ENCODE results near the gene MAD1L1. TPM values are rescaled to one million over a fixed set of nuclear protein-coding genes. Genes with fewer than 3 reads are reported as not detected.

MAD1L1 gene
- total RNA-seq, 2 experiments from 2014 or later: 157 to 160 TPM

GRCh38 chr7:2092279-2092678, 140.5 kb downstream of the MAD1L1 start:
- intact Hi-C loops (cut with DNase I, micrococcal nuclease): no loop called here
- Histone ChIP-seq H3K27ac (ENCODE audit: low read depth in 1 of 2, low read length in 2 of 2) (no peak overlapping the region), H3K4me3 (ENCODE audit: low read length) (no peak overlapping the region), H3K4me1 (ENCODE audit: insufficient read depth, low read length) (no peaks in the 10 kb centered on the region), H3K36me3 (ENCODE audit: insufficient read depth, low read length) (peaks cover 2% of the 10 kb centered on the region), H3K9me3 (ENCODE audit: control insufficient read depth in 1 of 2, insufficient read depth in 1 of 2, low read length in 2 of 2) (peaks cover 0 to 5% of the 10 kb centered on the region in 2 experiments), H3K27me3 (ENCODE audit: control insufficient read depth in 1 of 2, insufficient read depth in 2 of 2, low read length in 2 of 2) (no peaks in the 10 kb centered on the region)
- H3K27ac Mint-ChIP-seq: no peak overlapping the region
- peaks cover 8% of the 10 kb centered on the region for H3K4me1 Mint-ChIP-seq (ENCODE audit: low read depth)
- ChIA-PET CTCF (no interaction called here), POLR2A (no interaction called here)
- H3K36me3 Mint-ChIP-seq (ENCODE audit: low read depth): no peaks in the 10 kb centered on the region
- no peak for DNase-seq
- H3K27me3 Mint-ChIP-seq: no peaks in the 10 kb centered on the region
- no peak for TF ChIP-seq CTCF (IDR thresholded peaks at IDR 0.05)
- no peaks in the 10 kb centered on the region for H3K9me3 Mint-ChIP-seq
- no peak for ATAC-seq (ENCODE audit: poor library complexity)
- H3K4me3 Mint-ChIP-seq: no peak overlapping the region

GRCh38 chr7:2090526-2091520, 141.9 kb downstream of the MAD1L1 start:
- Mint-ChIP-seq H3K4me1 (ENCODE audit: low read depth) (peaks cover 12% of the 10 kb centered on the region), H3K27me3 (no peaks in the 10 kb centered on the region), H3K36me3 (ENCODE audit: low read depth) (no peaks in the 10 kb centered on the region), H3K4me3 (no peak overlapping the region), H3K27ac (no peak overlapping the region), H3K9me3 (no peaks in the 10 kb centered on the region)
- Histone ChIP-seq H3K4me3 (ENCODE audit: low read length) (no peak overlapping the region), H3K4me1 (ENCODE audit: insufficient read depth, low read length) (no peaks in the 10 kb centered on the region), H3K27ac (ENCODE audit: low read depth in 1 of 2, low read length in 2 of 2) (no peak overlapping the region), H3K27me3 (ENCODE audit: control insufficient read depth in 1 of 2, insufficient read depth in 2 of 2, low read length in 2 of 2) (no peaks in the 10 kb centered on the region), H3K36me3 (ENCODE audit: insufficient read depth, low read length) (peaks cover 2% of the 10 kb centered on the region), H3K9me3 (ENCODE audit: control insufficient read depth in 1 of 2, insufficient read depth in 1 of 2, low read length in 2 of 2) (peaks cover 0 to 5% of the 10 kb centered on the region in 2 experiments)
- ATAC-seq (ENCODE audit: poor library complexity) (no peak), DNase-seq (no peak)
- no peak for TF ChIP-seq CTCF (IDR thresholded peaks at IDR 0.05)
- intact Hi-C loops (cut with DNase I, micrococcal nuclease): no loop called here
- POLR2A ChIA-PET: interaction anchor here (0.8 kb wide), 1 partner anchor 216 kb away, joined by 3 read pairs; no protein-coding TSS in a partner anchor
- CTCF ChIA-PET: no interaction called here

GRCh38 chr7:2088801-2089200, 143.9 kb downstream of the MAD1L1 start:
- H3K36me3 ChIP-seq (ENCODE audit: insufficient read depth, low read length): no peaks in the 10 kb centered on the region
- intact Hi-C loops (cut with DNase I, micrococcal nuclease): no loop called here
- no peak overlapping the region for H3K27ac ChIP-seq (ENCODE audit: low read depth in 1 of 2, low read length in 2 of 2)
- ChIA-PET CTCF (no interaction called here), POLR2A (no interaction called here)
- no peaks in the 10 kb centered on the region for H3K27me3 Mint-ChIP-seq
- TF ChIP-seq CTCF (IDR thresholded peaks at IDR 0.05): no peak
- H3K9me3 ChIP-seq (ENCODE audit: control insufficient read depth in 1 of 2, insufficient read depth in 1 of 2, low read length in 2 of 2): no peaks in the 10 kb centered on the region
- DNase-seq (no peak), ATAC-seq (ENCODE audit: poor library complexity) (no peak)
- H3K4me3 ChIP-seq (ENCODE audit: low read length): no peak overlapping the region
- no peaks in the 10 kb centered on the region for H3K9me3 Mint-ChIP-seq
- peaks cover 12% of the 10 kb centered on the region for H3K4me1 ChIP-seq (ENCODE audit: insufficient read depth, low read length)
- peaks cover 31% of the 10 kb centered on the region for H3K4me1 Mint-ChIP-seq (ENCODE audit: low read depth)
- no peak overlapping the region for H3K27ac Mint-ChIP-seq
- no peaks in the 10 kb centered on the region for H3K27me3 ChIP-seq (ENCODE audit: control insufficient read depth in 1 of 2, insufficient read depth in 2 of 2, low read length in 2 of 2)
- H3K4me3 Mint-ChIP-seq: no peak overlapping the region
- no peaks in the 10 kb centered on the region for H3K36me3 Mint-ChIP-seq (ENCODE audit: low read depth)
